HK-2 (cell line): ENCODE measurements around the gene ISG20.
A peak's percentile ranks its signal among the peaks of the same experiment; 100 is the strongest.

Experiments used
- DNase-seq: peaks from one replicate; pipeline ENCODE4 v3.0.0-alpha.2; 2018; ENCODE audit not compliant: unreplicated experiment

ISG20 gene

GRCh38 chr15:88638626-88639372 lies at the start of gene ISG20:
Gene ISG20 (plus strand): TSS chr15:88639016. CDS start chr15:88639367, 351 bp downstream.
- DNase-seq: peak; percentile 88

- DNase-seq: no peak
These were observed 48.1 kb upstream of the ISG20 start for GRCh38 chr15:88590759-88591158.

- DNase-seq: no peak
These were observed 47.4 kb upstream of the ISG20 start for GRCh38 chr15:88591384-88591783.

GRCh38 chr15:88603885-88604284 lies 34.9 kb upstream of the ISG20 start:
- DNase-seq: no peak

GRCh38 chr15:88604381-88605188 lies 34.2 kb upstream of the ISG20 start:
- no peak for DNase-seq

- DNase-seq: no peak
These were observed 33.4 kb upstream of the ISG20 start for GRCh38 chr15:88605189-88606069.

GRCh38 chr15:88606070-88606794 lies 32.6 kb upstream of the ISG20 start:
- no peak for DNase-seq

GRCh38 chr15:88607951-88608350 lies 30.9 kb upstream of the ISG20 start:
- DNase-seq: no peak

GRCh38 chr15:88608607-88609181 lies 30.1 kb upstream of the ISG20 start:
- no peak for DNase-seq

GRCh38 chr15:88609344-88610090 lies 29.3 kb upstream of the ISG20 start:
- no peak for DNase-seq

GRCh38 chr15:88610701-88611231 lies 28.1 kb upstream of the ISG20 start:
- no peak for DNase-seq

- no peak for DNase-seq
These were observed 26.5 kb upstream of the ISG20 start for GRCh38 chr15:88612186-88612796.

GRCh38 chr15:88613074-88613944 lies 25.5 kb upstream of the ISG20 start:
- no peak for DNase-seq

GRCh38 chr15:88615303-88616107 lies 23.3 kb upstream of the ISG20 start:
- no peak for DNase-seq

GRCh38 chr15:88616240-88616639 lies 22.6 kb upstream of the ISG20 start:
- DNase-seq: no peak

GRCh38 chr15:88617031-88617722 lies 21.6 kb upstream of the ISG20 start:
- no peak for DNase-seq

GRCh38 chr15:88617790-88618189 lies 21.0 kb upstream of the ISG20 start:
- DNase-seq: no peak
